GM18502 (cell line): ENCODE results near the gene NUAK1.

Source experiments
- ATAC-seq: cut with Tn5 transposase; IDR thresholded peaks from one replicate; pipeline ENCODE4 v1.9.1; 2021; ENCODE audit warnings: mild to moderate bottlenecking; ENCODE audit not compliant: unreplicated experiment, poor library complexity

NUAK1 gene

GRCh38 chr12:106113824-106114446 lies 24.8 kb downstream of the NUAK1 start:
- no peak for ATAC-seq

GRCh38 chr12:106113446-106113823 lies 25.3 kb downstream of the NUAK1 start:
- ATAC-seq, result no peak

- no peak for ATAC-seq
Measured at GRCh38 chr12:106113042-106113441, 25.7 kb downstream of the NUAK1 start.

GRCh38 chr12:106112145-106112821 lies 26.5 kb downstream of the NUAK1 start:
- ATAC-seq, result no peak

GRCh38 chr12:106110626-106111300 lies 28.0 kb downstream of the NUAK1 start:
- no peak for ATAC-seq

GRCh38 chr12:106109168-106109910 lies 29.4 kb downstream of the NUAK1 start:
- ATAC-seq, result no peak

- ATAC-seq, result no peak
Measured at GRCh38 chr12:106108185-106108835, 30.4 kb downstream of the NUAK1 start.

- ATAC-seq, result no peak
Measured at GRCh38 chr12:106107566-106107965, 31.2 kb downstream of the NUAK1 start.

GRCh38 chr12:106106892-106107291 lies 31.9 kb downstream of the NUAK1 start:
- ATAC-seq, result no peak

GRCh38 chr12:106106061-106106566 lies 32.6 kb downstream of the NUAK1 start:
- no peak for ATAC-seq

GRCh38 chr12:106101803-106102202 lies 37.0 kb downstream of the NUAK1 start:
- ATAC-seq, result no peak

- ATAC-seq, result no peak
Measured at GRCh38 chr12:106098691-106099200, 40.0 kb downstream of the NUAK1 start.

- ATAC-seq, result no peak
Measured at GRCh38 chr12:106097011-106097410, 41.7 kb downstream of the NUAK1 start.

GRCh38 chr12:106096376-106096775 lies 42.4 kb downstream of the NUAK1 start:
- no peak for ATAC-seq

GRCh38 chr12:106094304-106094703 lies 44.5 kb downstream of the NUAK1 start:
- ATAC-seq, result no peak

- no peak for ATAC-seq
Measured at GRCh38 chr12:106093246-106093645, 45.5 kb downstream of the NUAK1 start.

GRCh38 chr12:106091446-106091820 lies 47.3 kb downstream of the NUAK1 start:
- ATAC-seq, result no peak

GRCh38 chr12:106090591-106091445 lies 47.9 kb downstream of the NUAK1 start:
- ATAC-seq, result no peak

GRCh38 chr12:106089935-106090334 lies 48.8 kb downstream of the NUAK1 start:
- ATAC-seq, result no peak
